GM10266 (cell line): ENCODE results near the gene FRMPD4.

Source experiments
- DNase-seq: peaks from one replicate; pipeline ENCODE4 v3.0.0; 2012; ENCODE audit errors: extremely low spot score
- CTCF ChIP-seq: IDR thresholded peaks from 2 replicates; pipeline ENCODE4 v1.5.1; 2012; ENCODE audit warnings: mild to moderate bottlenecking, low read depth; ENCODE audit not compliant: control insufficient read depth, insufficient read depth; ENCODE audit errors: missing control alignments

FRMPD4 gene

GRCh38 chrX:12711435-12712040 is 573.3 kb downstream of the FRMPD4 start:
- DNase-seq: no peak
- no peak for TF ChIP-seq CTCF

DNA sequence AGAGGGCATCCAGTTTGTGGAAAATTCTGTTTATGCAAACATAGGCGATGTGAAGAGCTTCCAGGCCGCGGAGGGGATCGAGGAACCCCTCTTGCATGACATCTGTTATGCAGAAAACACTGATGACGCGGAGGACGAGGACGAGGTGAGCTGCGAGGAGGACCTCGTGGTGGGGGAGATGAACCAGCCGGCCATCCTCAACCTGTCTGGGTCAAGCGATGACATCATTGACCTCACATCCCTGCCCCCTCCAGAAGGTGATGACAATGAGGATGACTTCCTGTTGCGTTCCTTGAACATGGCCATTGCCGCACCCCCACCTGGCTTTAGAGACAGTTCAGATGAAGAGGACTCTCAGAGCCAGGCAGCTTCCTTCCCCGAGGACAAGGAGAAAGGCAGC is 578.3 kb downstream of the FRMPD4 start:
- no peak for TF ChIP-seq CTCF
- DNase-seq: no peak

GRCh38 chrX:12719837-12720236 is 581.6 kb downstream of the FRMPD4 start:
- no peak for DNase-seq
- no peak for TF ChIP-seq CTCF

DNA sequence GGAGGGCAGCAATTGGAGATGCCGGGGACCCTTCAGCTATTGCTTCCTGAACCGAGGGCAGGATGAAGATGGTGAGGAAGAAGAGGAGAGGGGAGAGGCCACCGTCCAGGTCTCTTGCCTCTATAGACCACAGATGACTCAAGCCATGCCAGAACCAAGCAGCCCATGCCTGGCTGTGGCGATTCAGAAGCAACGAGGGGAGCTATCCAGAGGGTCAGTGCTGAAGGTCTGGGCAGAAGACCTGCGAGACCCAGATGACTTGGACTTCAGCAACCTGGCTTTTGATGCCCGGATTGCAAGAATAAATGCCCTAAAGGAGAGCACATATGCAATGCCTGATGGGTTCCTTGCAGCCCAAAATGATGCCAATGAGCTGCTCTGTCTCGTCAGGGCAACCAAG is 582.8 kb downstream of the FRMPD4 start:
- no peak for DNase-seq
- TF ChIP-seq CTCF: no peak

GRCh38 chrX:12722314-12722713 is 584.0 kb downstream of the FRMPD4 start:
- no peak for DNase-seq
- TF ChIP-seq CTCF: no peak

DNA sequence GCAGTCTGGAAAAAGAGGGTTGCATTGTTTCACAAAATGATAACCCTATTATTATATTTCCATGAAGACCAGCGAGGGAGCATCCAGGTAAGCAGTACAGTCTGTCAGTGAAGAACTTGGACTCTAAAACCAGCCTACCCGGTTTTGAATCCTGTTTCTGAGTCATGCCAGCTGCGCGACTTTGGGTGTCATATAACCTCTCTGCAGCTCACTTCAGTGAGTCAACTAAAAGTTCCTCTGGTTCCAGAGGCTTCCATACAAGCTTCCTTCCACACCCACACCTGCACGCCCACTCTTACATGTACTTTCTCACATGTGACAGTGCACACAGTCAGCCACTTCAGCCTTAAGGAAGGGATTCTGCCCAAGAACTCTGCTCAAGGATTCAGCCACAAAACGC is 603.1 kb downstream of the FRMPD4 start:
- no peak for TF ChIP-seq CTCF
- no peak for DNase-seq

DNA sequence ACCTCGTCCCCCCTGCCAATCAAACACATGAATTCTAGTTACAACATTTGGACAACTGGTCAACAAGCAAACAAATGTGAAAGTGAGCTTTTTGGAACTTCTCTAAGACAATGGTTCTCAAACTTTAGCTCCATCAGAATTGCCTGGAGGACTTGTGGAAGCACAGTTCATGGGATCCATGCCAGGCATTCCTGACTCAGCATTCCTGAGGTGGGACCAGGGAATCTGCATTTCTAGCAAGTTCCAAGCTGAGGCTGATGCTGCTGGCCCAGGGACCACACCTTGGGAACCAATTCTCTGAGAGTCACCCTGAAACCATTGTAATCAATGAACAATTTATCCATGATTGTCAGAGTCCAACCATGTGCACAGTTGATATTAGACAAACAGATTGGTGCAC is 609.2 kb downstream of the FRMPD4 start:
- no peak for DNase-seq
- no peak for TF ChIP-seq CTCF
